Measurements from ENCODE around the gene UNC13C. TPM values are rescaled to one million over a fixed set of nuclear protein-coding genes. Genes with fewer than 3 reads are reported as not detected.

UNC13C gene
- not detected in 2 replicates for total RNA-seq

GRCh38 chr15:53978253-53978906, at the start of gene UNC13C:
Gene UNC13C (plus strand): TSS chr15:53978441. CDS start chr15:54012904, 34,463 bp downstream.

Other genes with a start within 250 kb of the UNC13C start
- gene WDR72, start 218.8 kb upstream of the UNC13C start, total RNA-seq: not detected in 2 replicates

All from cardiac atrium fibroblast (primary cell).